CD14-positive monocyte (primary cell): ENCODE measurements around the gene ATP1A2. TPM values are rescaled to one million over a fixed set of nuclear protein-coding genes. Genes with fewer than 3 reads are reported as not detected.

Experiments used
- DNase-seq, 3 donors: peaks; one replicate each; pipeline ENCODE4 v3.0.0-alpha.2; 2011 to 2022
- H2AFZ ChIP-seq: 2 replicates; pipeline ENCODE4 v1.6.0; 2012; ENCODE audit warnings: mild to moderate bottlenecking, low read depth, low read length, inconsistent platforms; ENCODE audit not compliant: insufficient read depth, poor library complexity, severe bottlenecking
- H3K27ac ChIP-seq, 2 donors: 1 replicate in 1 of 2; 2 replicates in 1 of 2; pipeline ENCODE4 v1.5.1; 2012 to 2013; ENCODE audit warnings: low read length in 2 of 2, control low read depth in 1 of 2, inconsistent platforms in 1 of 2, low read depth in 1 of 2, mild to moderate bottlenecking in 1 of 2
- H3K27me3 ChIP-seq, 2 donors: one replicate each; pipeline versions ENCODE4 v1.6.0 to v1.6.1; 2011 to 2013; ENCODE audit warnings: low read length in 2 of 2; ENCODE audit not compliant: control insufficient read depth in 2 of 2, insufficient read depth in 2 of 2
- H3K36me3 ChIP-seq, 2 donors: replicated peaks in 1 of 2; 1 replicate in 1 of 2; 2 replicates in 1 of 2; pipeline versions ENCODE4 v1.5.1 to v1.6.1; 2012 to 2013; ENCODE audit warnings: low read length in 2 of 2, control low read depth in 1 of 2, inconsistent platforms in 1 of 2, mild to moderate bottlenecking in 1 of 2; ENCODE audit not compliant: insufficient read depth in 2 of 2, control insufficient read depth in 1 of 2
- H3K4me1 ChIP-seq, 2 donors: 1 replicate in 1 of 2; 2 replicates in 1 of 2; pipeline versions ENCODE4 v1.5.1 to v1.6.1; 2012 to 2013; ENCODE audit warnings: low read length in 2 of 2, control low read depth in 1 of 2, inconsistent platforms in 1 of 2, mild to moderate bottlenecking in 1 of 2, moderate library complexity in 1 of 2; ENCODE audit not compliant: insufficient read depth in 2 of 2, control insufficient read depth in 1 of 2
- H3K4me2 ChIP-seq: replicated peaks from 2 replicates; pipeline ENCODE3; 2012; ENCODE audit warnings: low read length, moderate library complexity, mild to moderate bottlenecking; ENCODE audit not compliant: poor library complexity, severe bottlenecking; ENCODE audit errors: extremely low read depth
- H3K4me3 ChIP-seq, 3 experiments: fragments of 200-600 bp in 1 of 3; sonication (generic) in 1 of 3; replicated peaks in 1 of 3; 1 replicate in 2 of 3; 2 replicates in 1 of 3; pipeline ENCODE4 v1.5.1; 2011 to 2013; ENCODE audit warnings: low read length in 3 of 3, mild to moderate bottlenecking in 3 of 3, control low read depth in 2 of 3, low read depth in 2 of 3, inconsistent platforms in 1 of 3, moderate library complexity in 1 of 3
- H3K79me2 ChIP-seq: 2 replicates; pipeline ENCODE4 v1.6.0; 2012; ENCODE audit warnings: mild to moderate bottlenecking, control low read depth, inconsistent platforms, low read length, moderate library complexity; ENCODE audit not compliant: insufficient read depth
- H3K9ac ChIP-seq: 2 replicates; pipeline ENCODE4 v1.6.0; 2017; ENCODE audit warnings: low read length, mild to moderate bottlenecking; ENCODE audit not compliant: insufficient read depth, poor library complexity, severe bottlenecking
- H3K9me3 ChIP-seq, 2 donors: replicated peaks in 1 of 2; 1 replicate in 1 of 2; 2 replicates in 1 of 2; pipeline versions ENCODE4 v1.5.1 to v1.6.1; 2012 to 2013; ENCODE audit warnings: low read length in 2 of 2, control low read depth in 1 of 2; ENCODE audit not compliant: control insufficient read depth in 1 of 2, insufficient read depth in 1 of 2
- H4K20me1 ChIP-seq: 2 replicates; pipeline ENCODE4 v1.6.0; 2012; ENCODE audit warnings: mild to moderate bottlenecking, low read length, control low read depth, moderate library complexity; ENCODE audit not compliant: insufficient read depth
- H3K27ac Mint-ChIP-seq, 7 donors: one replicate each; pipeline ENCODE4 v1.8.0; 2020; ENCODE audit warnings: mild to moderate bottlenecking in 7 of 7, mixed read lengths in 7 of 7, moderate library complexity in 6 of 7, inconsistent platforms in 2 of 7
- H3K27me3 Mint-ChIP-seq, 3 donors: one replicate each; pipeline ENCODE4 v1.8.0; 2021 to 2022; ENCODE audit warnings: low read depth in 3 of 3, mild to moderate bottlenecking in 3 of 3, mixed read lengths in 3 of 3, moderate library complexity in 3 of 3, inconsistent platforms in 1 of 3
- H3K36me3 Mint-ChIP-seq, 2 donors: one replicate each; pipeline ENCODE4 v1.8.0; 2020; ENCODE audit warnings: mixed read lengths in 2 of 2, inconsistent platforms in 1 of 2, mild to moderate bottlenecking in 1 of 2
- H3K4me1 Mint-ChIP-seq: one replicate; pipeline ENCODE4 v1.8.0; 2020; ENCODE audit warnings: mild to moderate bottlenecking, mixed read lengths
- H3K4me3 Mint-ChIP-seq, 2 donors: one replicate each; pipeline ENCODE4 v1.8.0; 2020; ENCODE audit warnings: mild to moderate bottlenecking in 2 of 2, mixed read lengths in 2 of 2, moderate library complexity in 1 of 2
- H3K9me3 Mint-ChIP-seq, 7 donors: one replicate each; pipeline ENCODE4 v1.8.0; 2020 to 2022; ENCODE audit warnings: mixed read lengths in 7 of 7, mild to moderate bottlenecking in 6 of 7, moderate library complexity in 6 of 7, inconsistent platforms in 2 of 7
- CTCF ChIP-seq: fragments of 200-600 bp; IDR thresholded peaks from one replicate; pipeline ENCODE4 v1.8.0; 2022; ENCODE audit warnings: antibody characterized with exemption, mild to moderate bottlenecking
- WGBS: methylation state at CpG from one replicate; pipeline ENCODE4 v1.1.5; 2013; ENCODE audit warnings: missing lambda C conversion rate; ENCODE audit not compliant: insufficient coverage; 5-methylcytosine and 5-hydroxymethylcytosine counted together
- intact Hi-C, 2 donors: fragments of 100-400 bp; cut with micrococcal nuclease; formaldehyde crosslinking; loops; one replicate each; pipeline versions ENCODE4 v1.15.0 to v1.15.1; 2023
- polyA plus RNA-seq, 3 donors: library from polyadenylated mRNA; depleted of rRNA in 1 of 3; unstranded in 2 of 3; stranded (reverse) in 1 of 3; fragments of 300-500 nt in 2 of 3; fragments of >200 nt in 1 of 3; fragmentation: Illumina TruSeq in 2 of 3; gene quantifications; 1 replicate in 2 of 3; 2 replicates in 1 of 3; pipeline ENCODE4 v1.2.3, GENCODE V29; 2012 to 2021

ATP1A2 gene
- polyA plus RNA-seq, 3 donors, result 0.03 TPM; not detected in 2

GRCh38 chr1:160099716-160100375 is 15.7 kb upstream of the ATP1A2 start:
- Histone ChIP-seq H3K79me2 (no peaks in the 10 kb centered on the region), H4K20me1 (peaks cover 3% of the 10 kb centered on the region), H2AFZ (peak overlapping the region; percentile 82), H3K9ac (peak overlapping the region; percentile 68), H3K27me3 (no peaks in the 10 kb centered on the region), H3K27ac (peak overlapping the region in 1 of 2 donors; percentile 87), H3K4me3 (peak overlapping the region in 1 of 3 experiments; percentile 82), H3K4me2 (peak overlapping the region; percentile 79), H3K4me1 (peaks cover 74 to 81% of the 10 kb centered on the region in 2 donors), H3K9me3 (no peaks in the 10 kb centered on the region), H3K36me3 (peaks cover 0 to 3% of the 10 kb centered on the region in 2 donors)
- peak overlapping the region; percentile 87 to 96 (median 92) for H3K27ac Mint-ChIP-seq
- H3K4me3 Mint-ChIP-seq, result no peak overlapping the region
- intact Hi-C loops, result loop anchor here (5.0 to 10.0 kb wide), 8 partner anchors 95 to 315 kb away; partner anchors contain the start of genes CASQ1 (in 1 of the 2), DUSP23 (in 1 of the 2), PEA15 (in 1 of the 2) and PEX19 (in 1 of the 2)
- H3K4me1 Mint-ChIP-seq, result peaks cover 66% of the 10 kb centered on the region
- H3K9me3 Mint-ChIP-seq, result no peaks in the 10 kb centered on the region
- 95% methylated on average over 2 of the region's 2 CpGs for WGBS
- peaks cover 3 to 8% (median 4%) of the 10 kb centered on the region in 3 donors for H3K27me3 Mint-ChIP-seq
- H3K36me3 Mint-ChIP-seq, result peaks cover under 1 to 5% of the 10 kb centered on the region in 2 donors
- no peak for TF ChIP-seq CTCF
- DNase-seq, result no peak

- H3K27ac Mint-ChIP-seq, result peak overlapping the region in 6 of 7 donors; percentile 60 to 88 (median 78)
- peaks cover 0 to under 1% (median 0%) of the 10 kb centered on the region in 7 donors for H3K9me3 Mint-ChIP-seq
- H3K4me1 ChIP-seq, result peaks cover 79 to 85% of the 10 kb centered on the region in 2 donors
- H3K36me3 ChIP-seq, result no peaks in the 10 kb centered on the region
- intact Hi-C loops, result loop anchor here (5.0 to 10.0 kb wide), 5 partner anchors 94 to 191 kb away; partner anchors contain the start of genes CASQ1 (in 1 of the 2) and PEX19 (in 1 of the 2)
- H3K4me1 Mint-ChIP-seq, result peaks cover 71% of the 10 kb centered on the region
- no peaks in the 10 kb centered on the region for H3K27me3 ChIP-seq
- peak overlapping the region; percentile 33 for H3K4me2 ChIP-seq
- no peaks in the 10 kb centered on the region for H3K9me3 ChIP-seq
- TF ChIP-seq CTCF, result peak; percentile 87
- H3K27me3 Mint-ChIP-seq, result peaks cover 5 to 8% (median 6%) of the 10 kb centered on the region in 3 donors
- H3K4me3 Mint-ChIP-seq, result peak overlapping the region; percentile 64 to 80
- peak overlapping the region in 1 of 3 experiments; percentile 28 for H3K4me3 ChIP-seq
- H3K79me2 ChIP-seq, result no peaks in the 10 kb centered on the region
- no peak overlapping the region for H3K27ac ChIP-seq
- DNase-seq, result peak; percentile 72 to 83 (median 74)
- 29% methylated on average over 3 of the region's 13 CpGs for WGBS
- peaks cover 0 to 2% of the 10 kb centered on the region in 2 donors for H3K36me3 Mint-ChIP-seq
- H3K9ac ChIP-seq, result no peak overlapping the region
- no peaks in the 10 kb centered on the region for H4K20me1 ChIP-seq
- H2AFZ ChIP-seq, result peak overlapping the region; percentile 40
These were observed 14.4 kb upstream of the ATP1A2 start for GRCh38 chr1:160101037-160101716.
